Type B pancreatic cell (in vitro differentiated cells): Measurements from ENCODE around the gene BCL2L1. TPM values are rescaled to one million over a fixed set of nuclear protein-coding genes. Genes with fewer than 3 reads are reported as not detected.
"Not testable (repeated sequence)": the region's sequence is repeated elsewhere in the genome, so short reads cannot be mapped to it uniquely, and the experiment has no call there.

Source experiments
- DNase-seq: peaks from one replicate; pipeline ENCODE4 v3.0.0; 2021; ENCODE audit warnings: mixed read lengths; ENCODE audit not compliant: unreplicated experiment; ENCODE audit errors: extremely low spot score
- H3K27ac Mint-ChIP-seq: 2 replicates; pipeline ENCODE4 v1.8.0; 2021; ENCODE audit warnings: mild to moderate bottlenecking, mixed read lengths
- H3K27me3 Mint-ChIP-seq: 2 replicates; pipeline ENCODE4 v1.8.0; 2021; ENCODE audit warnings: mixed read lengths
- H3K36me3 Mint-ChIP-seq: 2 replicates; pipeline ENCODE4 v1.8.0; 2021; ENCODE audit warnings: mixed read lengths
- H3K4me1 Mint-ChIP-seq: one replicate; pipeline ENCODE4 v1.8.0; 2021; ENCODE audit warnings: mixed read lengths; ENCODE audit not compliant: unreplicated experiment
- H3K4me3 Mint-ChIP-seq: 2 replicates; pipeline ENCODE4 v1.8.0; 2021; ENCODE audit warnings: mild to moderate bottlenecking, mixed read lengths
- H3K9me3 Mint-ChIP-seq: 2 replicates; pipeline ENCODE4 v1.8.0; 2021; ENCODE audit warnings: mixed read lengths
- total RNA-seq: library from RNA; stranded (reverse); gene quantifications from 2 replicates; pipeline ENCODE4 v1.2.1, GENCODE V29; 2021; ENCODE audit warnings: low replicate concordance
- TF ChIP-seq, protein P1 (sequence below): fragments of 200-600 bp; sonication (generic); conservative IDR thresholded peaks from 2 replicates; pipeline ENCODE4 v1.5.0; 2021; ENCODE audit warnings: antibody characterized with exemption, mild to moderate bottlenecking

BCL2L1 gene
- total RNA-seq, 1 donor from 2014 or later = 142 TPM

DNA sequence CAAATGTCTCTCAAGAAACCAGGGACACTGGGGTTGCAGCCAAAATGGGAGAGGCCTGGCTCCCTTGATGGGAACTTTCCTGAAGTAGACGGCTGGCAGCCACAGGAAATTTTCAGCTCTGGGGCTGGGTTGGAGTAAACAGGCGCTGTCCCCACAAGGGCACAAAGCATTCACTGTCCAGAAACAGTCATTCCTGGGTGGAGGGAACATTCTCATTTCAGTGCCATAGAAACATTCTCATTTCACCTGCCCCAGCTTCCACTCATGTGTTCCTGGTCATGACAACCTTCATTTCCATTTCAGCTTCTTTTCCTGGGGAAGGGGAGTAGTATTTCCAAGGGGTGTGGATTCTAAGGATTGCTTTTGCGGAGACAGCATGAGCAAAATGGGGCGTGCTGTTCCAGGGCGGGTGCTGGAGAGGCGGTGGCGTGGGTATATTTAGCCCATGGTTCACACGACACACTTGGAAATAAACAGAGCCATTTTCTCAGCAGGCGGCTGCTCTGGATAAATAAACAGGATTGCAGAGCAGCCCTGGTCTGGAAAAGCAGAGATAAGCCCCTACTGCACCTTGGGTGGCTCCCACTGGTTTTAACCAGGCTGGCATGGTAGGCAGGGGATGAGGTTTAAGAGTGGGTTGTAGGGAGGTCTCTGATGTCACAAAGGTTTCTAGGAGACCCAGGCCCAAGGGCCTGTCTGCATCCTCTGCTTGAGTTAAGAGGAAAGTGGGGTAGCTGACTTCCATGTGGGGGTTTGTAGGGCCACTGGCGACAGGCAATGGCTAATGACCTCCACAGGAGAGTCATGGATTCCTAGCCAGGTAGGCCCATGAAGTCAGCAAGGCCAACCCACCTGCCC is 52.1 kb downstream of the BCL2L1 start:
- Mint-ChIP-seq H3K4me3 (no peak overlapping the region), H3K36me3 (peaks cover 42% of the 10 kb centered on the region), H3K27ac (peak overlapping the region; percentile 61), H3K9me3 (no peaks in the 10 kb centered on the region), H3K27me3 (no peaks in the 10 kb centered on the region), H3K4me1 (peaks cover 43% of the 10 kb centered on the region)
- TF ChIP-seq, protein P1, sequence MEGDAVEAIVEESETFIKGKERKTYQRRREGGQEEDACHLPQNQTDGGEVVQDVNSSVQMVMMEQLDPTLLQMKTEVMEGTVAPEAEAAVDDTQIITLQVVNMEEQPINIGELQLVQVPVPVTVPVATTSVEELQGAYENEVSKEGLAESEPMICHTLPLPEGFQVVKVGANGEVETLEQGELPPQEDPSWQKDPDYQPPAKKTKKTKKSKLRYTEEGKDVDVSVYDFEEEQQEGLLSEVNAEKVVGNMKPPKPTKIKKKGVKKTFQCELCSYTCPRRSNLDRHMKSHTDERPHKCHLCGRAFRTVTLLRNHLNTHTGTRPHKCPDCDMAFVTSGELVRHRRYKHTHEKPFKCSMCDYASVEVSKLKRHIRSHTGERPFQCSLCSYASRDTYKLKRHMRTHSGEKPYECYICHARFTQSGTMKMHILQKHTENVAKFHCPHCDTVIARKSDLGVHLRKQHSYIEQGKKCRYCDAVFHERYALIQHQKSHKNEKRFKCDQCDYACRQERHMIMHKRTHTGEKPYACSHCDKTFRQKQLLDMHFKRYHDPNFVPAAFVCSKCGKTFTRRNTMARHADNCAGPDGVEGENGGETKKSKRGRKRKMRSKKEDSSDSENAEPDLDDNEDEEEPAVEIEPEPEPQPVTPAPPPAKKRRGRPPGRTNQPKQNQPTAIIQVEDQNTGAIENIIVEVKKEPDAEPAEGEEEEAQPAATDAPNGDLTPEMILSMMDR = no peak
- no peak for DNase-seq

DNA sequence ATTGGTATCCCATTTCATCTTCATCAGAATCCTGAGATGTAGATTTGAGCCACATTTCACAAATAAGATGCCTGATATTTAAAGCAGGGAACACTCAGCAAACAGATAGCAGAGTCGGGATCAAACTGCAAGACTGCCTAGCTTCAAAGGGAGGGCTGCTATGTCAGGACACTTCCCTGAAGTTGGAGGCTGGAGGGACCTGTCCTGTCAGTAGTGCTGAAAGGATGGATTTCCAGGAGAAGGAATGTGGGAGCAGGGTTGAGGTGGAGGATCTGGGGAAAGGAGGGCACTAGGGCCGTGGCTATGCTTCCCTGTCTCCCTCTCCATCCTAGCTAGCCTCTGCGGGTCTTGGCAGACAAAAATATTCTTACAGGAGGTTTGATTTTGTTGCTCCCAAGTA is 52.8 kb downstream of the BCL2L1 start:
- DNase-seq = no peak
- TF ChIP-seq, protein P1 = no peak
- no peaks in the 10 kb centered on the region for H3K9me3 Mint-ChIP-seq
- H3K4me3 Mint-ChIP-seq = peak overlapping the region; percentile 50
- peaks cover 41% of the 10 kb centered on the region for H3K4me1 Mint-ChIP-seq
- peaks cover 39% of the 10 kb centered on the region for H3K36me3 Mint-ChIP-seq
- no peaks in the 10 kb centered on the region for H3K27me3 Mint-ChIP-seq
- H3K27ac Mint-ChIP-seq = peak overlapping the region; percentile 61

DNA sequence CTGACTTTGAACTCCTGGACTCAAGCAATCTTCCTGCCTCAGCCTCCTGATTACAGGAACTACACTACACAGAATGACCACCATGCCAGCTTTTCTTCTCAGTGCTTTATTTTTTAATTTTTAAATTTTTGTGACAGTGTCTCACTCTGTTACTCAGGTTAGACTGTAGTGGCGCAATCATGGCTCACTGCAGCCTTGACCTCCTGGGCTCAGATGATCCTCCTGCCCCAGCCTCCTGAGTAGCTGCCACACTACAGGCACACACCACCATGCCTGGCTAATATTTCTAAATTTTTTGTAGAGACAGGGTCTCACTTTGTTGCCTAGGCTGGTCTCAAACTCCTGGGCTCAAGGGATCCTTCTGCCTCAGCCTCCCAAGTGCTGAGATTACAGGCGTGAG is 53.7 kb downstream of the BCL2L1 start:
- not testable (repeated sequence) for DNase-seq, H3K9me3 Mint-ChIP-seq, H3K27me3 Mint-ChIP-seq, H3K4me3 Mint-ChIP-seq
- Mint-ChIP-seq H3K27ac (peak overlapping the region; percentile 61), H3K36me3 (peaks cover 35% of the 10 kb centered on the region), H3K4me1 (peaks cover 48% of the 10 kb centered on the region)

DNA sequence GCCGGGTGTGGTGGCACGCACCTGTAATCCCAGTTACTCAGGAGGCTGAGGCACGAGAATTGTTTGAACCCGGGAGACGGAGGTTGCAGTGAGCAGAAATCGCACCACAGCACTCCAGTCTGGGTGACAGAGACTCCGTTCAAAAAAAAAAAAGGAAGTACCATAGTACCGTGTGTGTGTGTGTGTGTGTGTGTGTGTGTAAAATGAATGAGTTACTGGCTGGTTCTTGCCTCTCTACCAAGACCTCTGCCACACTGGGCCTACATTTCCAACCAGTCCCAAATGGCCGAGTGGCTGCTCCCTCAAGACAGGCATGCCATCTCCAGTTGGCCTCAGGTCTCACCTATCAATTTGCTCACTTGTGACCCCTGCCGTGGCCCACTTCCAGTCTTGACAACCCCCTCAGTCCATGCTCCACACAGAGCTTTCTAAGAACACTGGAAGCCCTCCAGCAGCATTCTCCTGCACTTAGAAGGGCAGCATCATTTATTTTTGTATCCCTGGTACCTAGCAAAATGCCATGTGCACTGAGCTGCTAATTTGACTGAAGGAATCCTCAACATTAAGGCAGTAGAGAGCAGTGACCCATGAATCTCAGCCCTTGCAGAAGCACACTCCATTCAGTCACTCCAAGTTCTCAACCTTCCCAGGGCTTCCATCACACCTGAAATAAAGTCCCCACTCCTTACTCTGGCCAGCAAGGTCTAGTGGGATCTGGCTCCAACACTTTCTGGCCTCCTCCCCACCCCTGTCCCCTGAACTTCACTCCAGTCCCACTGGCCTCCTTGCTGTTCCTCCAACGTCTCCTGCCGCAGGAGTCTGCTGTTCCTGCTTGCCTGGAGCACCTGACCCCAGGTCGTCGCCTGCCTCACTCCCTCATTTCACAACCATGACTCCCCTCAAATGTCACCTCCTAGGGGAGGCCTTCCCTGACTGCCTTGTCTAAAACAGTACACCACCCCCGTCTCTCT is 55.1 kb downstream of the BCL2L1 start:
- TF ChIP-seq, protein P1 = no peak
- Mint-ChIP-seq H3K4me1 (peaks cover 54% of the 10 kb centered on the region), H3K36me3 (peaks cover 31% of the 10 kb centered on the region), H3K4me3 (no peak overlapping the region), H3K9me3 (no peaks in the 10 kb centered on the region), H3K27me3 (no peaks in the 10 kb centered on the region), H3K27ac (peak overlapping the region; percentile 90)
- no peak for DNase-seq

DNA sequence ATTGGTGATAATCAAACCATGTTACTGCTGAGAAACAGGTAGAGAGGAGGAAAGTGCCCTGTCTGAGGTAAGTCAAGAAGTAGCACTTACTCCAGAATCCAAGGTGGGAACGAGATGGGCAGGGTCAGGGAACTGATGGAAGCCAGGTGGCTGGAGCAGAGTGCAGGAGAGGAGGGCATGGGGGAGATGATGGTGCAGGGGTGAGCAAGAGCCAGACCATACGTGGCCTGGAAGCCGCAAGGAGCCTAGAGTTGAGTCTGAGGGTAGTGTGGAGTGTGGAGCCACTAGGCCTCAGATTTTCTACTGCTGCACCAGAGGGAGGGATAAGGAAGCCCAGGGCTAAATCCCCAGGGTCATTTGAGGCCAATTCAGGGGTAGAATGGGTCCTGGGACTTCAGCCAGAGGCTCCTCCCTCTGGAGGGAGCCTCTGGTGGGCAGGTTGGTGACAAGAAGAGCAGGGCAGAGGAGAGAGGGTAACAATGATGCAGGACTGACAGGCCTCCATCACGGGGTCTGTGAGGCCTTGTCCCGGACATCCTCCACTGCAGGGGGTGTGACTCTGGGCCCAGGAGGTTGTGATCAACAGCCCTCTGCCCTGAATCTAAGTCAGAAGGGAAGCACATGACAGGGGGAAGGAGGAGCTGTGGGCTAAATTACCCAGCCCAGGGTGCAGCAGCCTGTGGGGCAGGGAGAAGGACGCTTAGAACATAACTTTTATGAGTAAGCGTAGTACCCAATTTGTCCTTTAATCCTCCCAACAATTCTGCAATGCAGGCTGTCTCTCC is 56.2 kb downstream of the BCL2L1 start:
- Mint-ChIP-seq H3K27me3 (no peaks in the 10 kb centered on the region), H3K36me3 (peaks cover 25% of the 10 kb centered on the region), H3K4me3 (no peak overlapping the region), H3K9me3 (no peaks in the 10 kb centered on the region), H3K27ac (peak overlapping the region; percentile 90), H3K4me1 (peaks cover 65% of the 10 kb centered on the region)
- TF ChIP-seq, protein P1 = no peak
- no peak for DNase-seq
